NCI-H345 treated with DMSO at 0.1 percent for 48 hours (cell line): ENCODE results near the gene C11orf16.
"Not testable (repeated sequence)": the region's sequence is repeated elsewhere in the genome, so short reads cannot be mapped to it uniquely, and the experiment has no call there.

Source experiments
- DNase-seq: peaks from one replicate; lab custom pipeline; 2025; ENCODE audit not compliant: unreplicated experiment; lab: John Stamatoyannopoulos, UW

Gene C11orf16

DNA sequence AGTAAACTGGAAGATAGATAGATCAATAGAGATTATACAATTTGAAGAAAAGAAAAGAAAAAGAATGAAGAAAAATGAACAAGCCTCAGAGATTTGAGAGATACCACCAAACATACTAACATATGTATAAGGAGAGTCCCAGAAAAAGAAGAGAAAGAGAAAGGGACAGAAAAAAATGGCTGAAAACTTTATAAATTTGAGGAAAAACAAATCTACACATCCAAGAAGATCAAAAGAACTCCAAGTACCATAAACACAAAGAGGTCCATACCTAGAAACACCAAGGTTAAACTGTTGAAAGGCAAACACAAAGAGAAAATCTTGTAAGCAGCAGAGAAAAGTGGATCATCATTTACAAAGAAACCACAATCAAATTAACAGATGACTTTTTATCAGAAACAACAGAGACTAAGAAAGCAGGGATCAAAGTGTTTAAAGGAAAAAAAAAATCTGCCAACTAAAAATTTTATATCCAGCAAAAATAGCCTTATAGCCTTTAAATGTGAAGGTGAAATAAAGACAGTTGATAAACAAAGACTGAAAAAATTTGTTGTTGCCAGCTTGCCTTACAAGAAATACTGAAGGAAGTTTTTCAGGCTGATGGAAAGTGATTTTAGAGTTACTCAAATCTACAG is 33.5 kb downstream of the C11orf16 start:
- no peak for DNase-seq

DNA sequence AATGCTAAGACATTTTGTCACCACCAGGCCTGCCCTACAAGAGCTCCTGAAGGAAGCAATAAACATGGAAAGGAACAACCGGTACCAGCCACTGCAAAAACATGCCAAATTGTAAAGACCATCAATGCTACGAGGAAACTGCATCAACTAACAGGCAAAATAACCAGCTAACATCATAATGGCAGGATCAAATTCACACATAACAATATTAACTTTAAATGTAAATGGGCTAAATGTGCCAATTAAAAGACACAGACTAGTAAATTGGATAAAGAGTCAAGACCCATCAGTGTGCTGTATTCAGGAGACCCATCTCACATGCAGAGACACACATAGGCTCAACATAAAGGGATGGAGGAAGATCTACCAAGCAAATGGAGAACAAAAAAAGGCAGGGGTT is 41.6 kb downstream of the C11orf16 start:
- DNase-seq: not testable (repeated sequence)

DNA sequence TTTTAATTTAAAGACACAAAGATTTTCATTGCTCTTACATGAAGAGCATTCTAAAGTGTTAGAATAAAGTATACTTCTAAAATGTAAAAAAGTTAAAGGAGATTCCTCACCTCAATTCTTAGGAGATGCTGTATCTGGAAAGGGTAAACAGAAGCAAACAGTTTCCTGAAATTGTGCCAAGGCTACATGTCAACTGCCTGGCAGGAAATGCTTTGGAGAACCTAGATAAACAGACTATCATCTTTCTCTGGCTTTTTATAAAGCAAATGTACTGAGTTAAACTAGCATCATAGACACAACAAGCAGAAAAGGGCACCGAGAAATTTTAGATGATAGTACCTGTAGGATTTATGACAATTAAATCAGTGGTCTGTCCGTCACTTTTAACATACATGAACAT is 46.4 kb downstream of the C11orf16 start:
- peak; percentile 35 for DNase-seq

DNA sequence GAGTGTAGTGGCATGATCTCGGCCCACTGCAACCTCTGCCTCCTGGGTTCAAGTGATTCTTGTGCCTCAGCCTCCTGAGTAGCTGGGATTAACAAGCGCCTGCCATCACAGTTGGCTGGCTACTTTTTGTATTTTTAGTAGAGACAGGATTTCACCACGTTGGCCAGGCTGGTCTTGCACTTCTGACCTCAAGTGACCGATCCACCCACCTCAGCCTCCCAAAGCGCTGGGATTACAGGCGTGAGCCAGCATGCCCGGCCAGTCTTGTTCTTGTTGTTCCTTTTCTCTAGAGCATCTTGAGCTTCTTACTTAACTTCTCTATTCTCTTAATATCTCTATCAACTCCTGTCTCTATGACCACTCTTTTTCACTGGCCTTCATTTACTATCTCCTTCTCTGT is 51.2 kb downstream of the C11orf16 start:
- DNase-seq: not testable (repeated sequence)

DNA sequence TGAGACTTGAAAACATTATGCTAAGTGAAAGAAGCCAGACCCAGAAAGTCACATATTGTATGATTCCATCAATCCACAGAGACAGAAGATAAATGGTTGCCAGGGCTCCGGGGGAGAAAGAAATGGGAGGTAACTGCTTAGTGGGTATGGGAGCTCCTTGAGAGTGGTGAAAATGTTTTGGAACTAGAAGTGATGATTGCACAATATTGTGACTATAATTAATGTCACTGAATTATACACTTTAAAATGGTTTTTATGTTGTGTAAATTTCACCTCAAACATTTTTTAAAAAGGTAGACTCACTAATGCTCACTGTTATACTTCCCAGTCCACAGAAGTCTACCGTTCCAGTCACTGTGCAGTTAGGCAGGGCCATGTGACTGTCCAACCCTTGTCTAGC is 54.0 kb downstream of the C11orf16 start:
- DNase-seq: no peak

DNA sequence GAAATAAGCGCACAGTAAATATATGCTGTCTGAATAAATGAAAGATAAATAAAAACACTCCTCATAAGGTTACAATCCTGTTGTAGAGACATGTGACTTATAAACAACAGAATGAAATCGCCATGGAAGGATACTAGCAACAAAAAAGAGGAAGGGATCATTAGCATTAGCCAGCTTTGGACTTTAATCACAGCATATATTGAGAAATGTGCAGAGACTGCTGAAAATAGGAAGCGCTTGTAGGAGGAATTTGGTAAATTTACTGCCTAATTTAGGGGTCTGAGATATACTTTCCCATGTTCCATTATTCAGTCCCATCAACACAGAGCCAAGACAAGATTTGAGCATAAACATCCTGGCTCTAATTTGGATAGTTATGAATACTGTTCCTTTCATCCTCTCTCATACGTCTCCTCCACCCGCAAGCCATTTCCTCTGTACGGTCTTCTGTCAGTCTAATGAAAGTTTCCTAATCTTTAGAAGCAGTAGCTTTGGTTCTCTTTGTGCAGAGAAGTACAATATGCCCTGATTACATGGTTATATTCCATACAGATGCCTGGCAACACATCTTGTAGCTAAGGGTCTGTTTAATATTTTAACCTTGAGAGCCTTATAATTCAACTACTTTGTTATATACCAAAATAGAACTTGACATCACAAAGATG is 58.9 kb downstream of the C11orf16 start:
- no peak for DNase-seq

DNA sequence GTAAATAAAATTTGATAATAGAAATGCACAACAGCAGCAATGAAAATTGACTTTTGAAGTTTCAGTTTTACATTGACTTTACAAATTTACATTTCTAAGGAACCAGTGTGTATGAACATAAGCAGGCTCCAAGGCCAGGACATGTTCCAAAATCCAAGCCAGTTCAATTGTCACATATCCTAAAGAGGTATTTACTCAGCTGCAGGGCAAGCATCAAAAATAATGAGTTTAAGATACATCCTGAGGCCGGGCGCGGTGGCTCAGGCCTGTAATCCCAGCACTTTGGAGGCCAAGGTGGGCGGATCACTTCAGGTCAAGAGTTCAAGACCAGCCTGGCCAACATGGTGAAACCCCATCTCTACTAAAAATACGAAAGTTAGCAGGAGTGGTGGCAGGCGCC is 60.8 kb downstream of the C11orf16 start:
- DNase-seq: no peak

DNA sequence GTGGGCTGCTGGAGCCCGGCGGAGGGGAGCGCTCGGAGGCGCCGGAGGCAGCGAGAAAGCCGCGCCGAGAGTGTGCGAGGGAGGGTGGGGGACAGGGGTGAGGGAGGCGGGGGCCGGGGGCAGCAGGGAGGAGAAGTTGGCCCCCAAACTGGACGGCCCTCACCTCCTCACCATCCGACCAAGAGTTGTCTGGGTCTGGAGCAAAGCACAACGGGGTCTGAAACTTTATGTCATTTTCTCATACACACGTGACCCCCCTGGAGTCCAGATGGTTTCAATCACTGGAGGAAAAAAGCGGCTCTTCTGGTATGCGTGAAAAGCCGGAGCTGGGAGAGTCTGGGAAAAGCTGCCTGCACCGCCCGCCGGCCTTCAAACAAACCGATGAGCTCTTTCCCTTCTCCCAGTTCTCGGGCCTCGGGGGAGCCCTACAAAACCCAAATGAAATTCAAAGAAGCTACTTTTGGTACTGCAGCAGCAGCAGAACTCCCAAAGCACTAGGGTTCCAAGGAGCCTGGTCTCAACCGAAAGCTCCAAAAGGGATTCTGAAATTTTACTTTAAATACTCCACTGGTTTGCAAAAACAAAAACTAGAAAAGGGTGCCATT is 61.5 kb downstream of the C11orf16 start:
- peak; percentile 7 for DNase-seq

DNA sequence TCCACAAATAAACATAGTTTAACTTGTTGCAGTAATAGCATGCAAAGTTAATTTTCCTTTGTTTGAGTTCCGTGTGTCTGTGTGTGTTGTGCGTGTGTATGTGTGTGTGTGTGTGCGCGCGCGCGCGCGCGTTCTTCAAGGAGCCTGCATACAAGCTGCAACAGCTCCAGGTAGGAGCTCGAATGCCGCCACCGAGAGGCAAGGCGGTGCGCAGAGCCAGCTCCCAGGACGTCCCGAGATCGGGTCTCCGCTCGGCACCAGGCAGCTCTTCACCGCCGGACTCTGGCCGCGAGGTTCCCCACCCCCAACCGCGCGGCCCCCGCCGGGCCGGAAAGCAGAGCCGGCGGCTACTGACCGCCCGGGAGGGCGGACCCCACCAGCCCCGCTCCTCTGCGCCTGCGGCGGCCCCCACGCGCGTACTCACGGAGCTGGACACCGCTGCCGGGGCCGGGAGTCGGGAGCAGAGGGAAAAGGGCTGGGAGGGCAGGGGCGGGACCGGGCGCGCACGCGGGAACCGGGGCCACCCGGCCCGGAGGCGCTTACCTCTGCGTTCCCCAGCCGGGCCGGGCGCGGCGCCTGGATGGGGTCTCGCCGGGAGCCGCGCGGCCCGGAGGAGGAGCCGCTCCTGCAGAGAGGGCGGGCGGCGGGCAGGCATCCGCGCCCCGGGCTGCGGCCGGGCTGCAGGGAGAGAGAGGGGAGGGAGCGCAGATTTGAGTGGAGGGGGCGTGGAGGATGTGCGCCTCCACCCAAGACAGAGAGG is 62.2 kb downstream of the C11orf16 start:
- DNase-seq: peak; percentile 11
